ENCODE measurements around the gene SLC6A17. TPM values are rescaled to one million over a fixed set of nuclear protein-coding genes. Genes with fewer than 3 reads are reported as not detected.
A peak's percentile ranks its signal among the peaks of the same experiment; 100 is the strongest.

The SLC6A17 gene
- total RNA-seq, 1 experiment from 2014 or later = 0.17 TPM

DNA sequence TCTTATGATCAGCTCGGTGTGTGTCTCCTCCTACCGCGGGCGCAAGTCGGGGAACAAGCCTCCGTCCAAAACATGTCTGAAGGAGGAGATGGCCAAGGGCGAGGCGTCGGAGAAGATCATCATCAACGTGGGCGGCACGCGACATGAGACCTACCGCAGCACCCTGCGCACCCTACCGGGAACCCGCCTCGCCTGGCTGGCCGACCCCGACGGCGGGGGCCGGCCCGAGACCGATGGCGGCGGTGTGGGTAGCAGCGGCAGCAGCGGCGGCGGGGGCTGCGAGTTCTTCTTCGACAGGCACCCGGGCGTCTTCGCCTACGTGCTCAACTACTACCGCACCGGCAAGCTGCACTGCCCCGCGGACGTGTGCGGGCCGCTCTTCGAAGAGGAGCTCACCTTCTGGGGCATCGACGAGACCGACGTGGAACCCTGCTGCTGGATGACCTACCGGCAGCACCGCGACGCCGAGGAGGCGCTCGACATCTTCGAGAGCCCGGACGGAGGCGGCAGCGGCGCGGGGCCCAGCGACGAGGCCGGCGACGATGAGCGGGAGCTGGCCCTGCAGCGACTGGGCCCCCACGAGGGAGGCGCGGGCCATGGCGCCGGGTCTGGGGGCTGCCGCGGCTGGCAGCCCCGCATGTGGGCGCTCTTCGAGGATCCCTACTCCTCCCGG lies 61.3 kb downstream of the SLC6A17 start:
- Histone ChIP-seq H4K20me1 (ENCODE audit: control insufficient read depth, insufficient read depth, insufficient read length) (no peaks in the 10 kb centered on the region), H2AK5ac (ENCODE audit: insufficient read length, low read length) (no peak overlapping the region), H3K79me1 (ENCODE audit: insufficient read depth, low read depth, low read length, poor library complexity, severe bottlenecking) (no peaks in the 10 kb centered on the region), H4K91ac (ENCODE audit: insufficient read length, low read depth, low read length) (no peak overlapping the region), H3K23ac (ENCODE audit: insufficient read length, low read depth, low read length) (no peak overlapping the region), H3K4me1 (ENCODE audit: insufficient read depth, low read length) (peaks cover 3% of the 10 kb centered on the region; the same call in 1 of the 2 replicates), H3K56ac (ENCODE audit: insufficient read length, low read depth, low read length) (no peak overlapping the region), H2BK15ac (ENCODE audit: low read depth, low read length) (no peak overlapping the region), H2BK5ac (ENCODE audit: insufficient read length, low read length) (no peak overlapping the region), H2BK120ac (ENCODE audit: low read depth, low read length, poor library complexity, severe bottlenecking) (no peak overlapping the region), H4K8ac (replicated peaks; ENCODE audit: insufficient read length, low read depth, low read length) (no peak overlapping the region), H3K27ac (ENCODE audit: insufficient read length, low read depth, low read length) (no peak overlapping the region), H4K5ac (ENCODE audit: insufficient read length, low read depth, low read length) (no peak overlapping the region), H3T11ph (ENCODE audit: low read length) (no peak overlapping the region), H3K4me2 (ENCODE audit: insufficient read depth, insufficient read length, low read length) (peak overlapping the region; percentile 77), H3K27me3 (ENCODE audit: insufficient read depth, low read length) (peaks cover 9% of the 10 kb centered on the region; the same call in 1 of the 2 replicates), H2BK12ac (ENCODE audit: insufficient read length, low read depth, low read length) (no peak overlapping the region), H3K9me3 (ENCODE audit: control insufficient read depth, low read depth, low read length) (no peaks in the 10 kb centered on the region), H3K23me2 (ENCODE audit: insufficient read length, low read depth, low read length, poor library complexity, severe bottlenecking) (peaks cover 19% of the 10 kb centered on the region), H3K9ac (ENCODE audit: extremely low read depth, insufficient read length, low read length) (no peak overlapping the region), H3K18ac (ENCODE audit: insufficient read length, low read depth, low read length) (peak overlapping the region; percentile 67), H2AFZ (ENCODE audit: low read length) (no peak overlapping the region), H3K4ac (ENCODE audit: low read depth, low read length) (no peak overlapping the region), H2BK20ac (ENCODE audit: low read depth, low read length, poor library complexity, severe bottlenecking) (no peak overlapping the region), H3K79me2 (ENCODE audit: insufficient read depth, low read length) (no peaks in the 10 kb centered on the region), H3K14ac (ENCODE audit: insufficient read depth, low read length) (peak overlapping the region; percentile 62)
- TF ChIP-seq CTCF (conservative IDR thresholded peaks at IDR 0.05) = 0 out of 3 replicates have a peak, but pooled peaks have one; percentile 32
- Mint-ChIP-seq H3K9me3 (no peaks in the 10 kb centered on the region; a peak in 2 of 5 replicates), H3K27me3 (ENCODE audit: low read depth) (peaks cover 44% of the 10 kb centered on the region), H3K36me3 (ENCODE audit: insufficient read depth in 1 of 3, low read depth in 3 of 3) (peaks cover 0 to 2% (median 0%) of the 10 kb centered on the region in 3 experiments; a peak in 3 of 7 replicates), H3K27ac (no peak overlapping the region), H3K4me1 (peaks cover 29 to 42% of the 10 kb centered on the region in 2 experiments), H3K4me3 (peak overlapping the region; percentile 73 to 87)
- DNase-seq = peak; percentile 37
- no CpG with 5 or more reads among the region's 81 CpGs for WGBS (ENCODE audit: extremely low coverage, insufficient read length, low lambda C conversion rate)

Data from H9 (cell line).